GDM1 (cell line): Measurements from ENCODE around the gene IGF2R.
"Not testable (repeated sequence)": the region's sequence is repeated elsewhere in the genome, so short reads cannot be mapped to it uniquely, and the experiment has no call there.

Experiments
- DNase-seq: peaks from one replicate; lab custom pipeline; 2025; lab: John Stamatoyannopoulos, UW

Gene IGF2R

GRCh38 chr6:160138839-160139419, 170.0 kb downstream of the IGF2R start:
- DNase-seq, result no peak

- no peak for DNase-seq
Measured at GRCh38 chr6:160139420-160139851, 170.6 kb downstream of the IGF2R start.

DNA sequence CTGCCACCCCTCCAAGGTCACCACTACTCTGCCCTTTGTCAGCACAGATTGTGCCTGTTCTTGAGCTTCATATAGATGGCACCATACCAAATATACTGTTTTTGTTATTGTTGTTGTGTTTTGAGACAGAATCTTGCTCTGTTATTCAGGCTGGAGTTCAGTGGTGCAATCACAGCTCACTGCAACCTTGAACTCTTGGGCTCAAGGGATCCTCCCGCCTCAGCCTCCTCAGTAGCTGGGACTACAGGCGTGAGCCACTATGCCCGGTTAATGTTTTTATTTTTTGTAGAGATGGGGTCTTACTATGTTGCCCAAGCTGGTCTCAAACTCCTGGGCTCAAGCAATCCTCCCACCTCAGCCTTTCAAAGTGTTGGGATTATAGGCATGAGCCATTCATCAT, 171.6 kb downstream of the IGF2R start:
- not testable (repeated sequence) for DNase-seq

- DNase-seq, result no peak
Measured at GRCh38 chr6:160141001-160141726, 172.3 kb downstream of the IGF2R start.

GRCh38 chr6:160142115-160142715, 173.3 kb downstream of the IGF2R start:
- DNase-seq, result no peak

- DNase-seq, result no peak
Measured at GRCh38 chr6:160146454-160147145, 177.7 kb downstream of the IGF2R start.

DNA sequence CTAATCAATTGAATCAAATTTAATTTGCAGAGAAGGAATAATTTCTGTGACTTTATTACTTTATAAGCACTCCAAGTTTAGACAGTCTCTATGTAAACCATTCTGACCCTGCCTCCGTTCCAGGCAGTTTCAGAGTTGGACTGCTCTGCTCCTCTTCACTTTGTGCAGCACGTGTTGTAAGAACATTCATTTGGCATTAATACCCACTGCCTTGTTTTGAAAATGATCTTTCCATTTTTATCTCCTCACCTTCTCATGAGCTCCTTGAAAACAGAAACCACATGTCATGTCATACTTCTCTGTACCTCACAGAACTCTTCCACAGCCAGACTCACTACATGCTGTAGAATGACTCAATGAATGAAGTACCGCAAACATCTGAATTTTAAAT, 178.3 kb downstream of the IGF2R start:
- no peak for DNase-seq

GRCh38 chr6:160154471-160154870, 185.6 kb downstream of the IGF2R start:
- DNase-seq, result no peak

DNA sequence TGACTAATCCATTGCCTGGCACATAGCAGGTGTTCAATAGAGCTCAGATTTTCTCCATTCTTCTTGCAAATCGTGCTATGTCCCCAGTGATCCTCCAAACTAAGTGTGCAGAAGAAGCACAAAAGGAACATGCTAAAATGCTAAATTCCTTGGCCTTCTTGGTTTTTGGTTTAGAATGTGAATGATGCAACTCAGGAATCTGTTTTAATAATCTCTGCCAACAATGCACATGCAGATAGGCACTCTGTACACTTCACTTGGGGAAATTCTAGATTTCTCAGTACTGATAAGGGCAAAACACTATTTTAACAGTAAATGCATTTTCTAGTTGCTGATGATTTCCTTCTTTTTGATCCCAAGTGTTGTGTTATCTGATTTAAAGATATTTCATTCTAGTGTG, 188.0 kb downstream of the IGF2R start:
- no peak for DNase-seq

DNA sequence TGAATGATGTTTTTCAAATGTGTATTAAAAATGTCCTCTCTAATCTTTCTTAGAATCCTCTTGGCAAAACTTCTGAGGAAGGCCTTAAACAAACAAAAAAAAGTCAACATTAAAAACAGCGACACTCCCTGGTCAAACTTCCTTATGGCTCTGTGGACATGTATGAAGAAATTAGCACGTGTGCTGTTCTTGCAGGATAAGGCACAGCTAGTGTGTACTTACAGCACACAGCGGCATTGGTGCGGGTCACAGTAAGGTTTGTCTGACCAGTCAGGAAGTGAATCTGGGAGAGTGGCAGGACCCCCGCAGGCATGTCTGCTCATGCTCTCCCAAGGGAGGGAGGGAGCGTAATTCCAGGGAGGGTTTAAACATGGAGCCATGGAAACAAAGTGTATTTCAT, 191.6 kb downstream of the IGF2R start:
- no peak for DNase-seq
